ENCODE data around the gene POLG. TPM values are rescaled to one million over a fixed set of nuclear protein-coding genes. Genes with fewer than 3 reads are reported as not detected.

Gene POLG
- total and polyA plus RNA-seq, 2 of the 13 experiments (the other 11 are each of a cell fraction or from before 2014, with no cell fraction given) = 26.6 to 35.5 TPM

- no peak for TF ChIP-seq KAT7 (CRISPR knock-in tag; IDR thresholded peaks at IDR 0.05; ENCODE audit: borderline replicate concordance)
- no peak for TF ChIP-seq ZNF598 (CRISPR knock-in tag; IDR thresholded peaks at IDR 0.05; ENCODE audit: borderline replicate concordance)
- no peak for TF ChIP-seq YY1 (IDR thresholded peaks at IDR 0.05; ENCODE audit: insufficient read depth, insufficient replicate concordance, low read depth, low read length)
- TF ChIP-seq AGO1 (IDR thresholded peaks at IDR 0.05; ENCODE audit: low read depth, low read length, poor library complexity, severe bottlenecking) = peak; percentile 50
- TF ChIP-seq GLI4 (CRISPR knock-in tag; IDR thresholded peaks at IDR 0.05; ENCODE audit: borderline replicate concordance) = no peak
- 0 out of 2 replicates have a peak, but pooled peaks have one; percentile 74 for TF ChIP-seq ELF3 (CRISPR knock-in tag; IDR thresholded peaks at IDR 0.05)
- TF ChIP-seq GMEB1 (CRISPR knock-in tag; IDR thresholded peaks at IDR 0.05; ENCODE audit: borderline replicate concordance) = no peak
- no peak for TF ChIP-seq UBTF (CRISPR knock-in tag; IDR thresholded peaks at IDR 0.05)
- 0 out of 2 replicates have a peak, but pooled peaks have one; percentile 41 for TF ChIP-seq GZF1 (CRISPR knock-in tag; IDR thresholded peaks at IDR 0.05)
- TF ChIP-seq, protein P1, sequence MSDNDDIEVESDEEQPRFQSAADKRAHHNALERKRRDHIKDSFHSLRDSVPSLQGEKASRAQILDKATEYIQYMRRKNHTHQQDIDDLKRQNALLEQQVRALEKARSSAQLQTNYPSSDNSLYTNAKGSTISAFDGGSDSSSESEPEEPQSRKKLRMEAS (IDR thresholded peaks at IDR 0.05) = 0 out of 2 replicates have a peak, but pooled peaks have one; percentile 38
- TF ChIP-seq ZFP62 (CRISPR knock-in tag; IDR thresholded peaks at IDR 0.05) = no peak
- peak; percentile 80; the same call in 1 of the 2 replicates for TF ChIP-seq ZNF709 (CRISPR knock-in tag; IDR thresholded peaks at IDR 0.05)
- no peak for TF ChIP-seq ZMAT5 (CRISPR knock-in tag; IDR thresholded peaks at IDR 0.05; ENCODE audit: borderline replicate concordance, low read depth)
- TF ChIP-seq ATF1 (CRISPR knock-in tag; IDR thresholded peaks at IDR 0.05) = no peak
- TF ChIP-seq ZNF383 (CRISPR knock-in tag; IDR thresholded peaks at IDR 0.05; ENCODE audit: borderline replicate concordance) = no peak
- TF ChIP-seq TP53 (CRISPR knock-in tag; conservative IDR thresholded peaks at IDR 0.05) = no peak
- TF ChIP-seq ZNF296 (CRISPR knock-in tag; conservative IDR thresholded peaks at IDR 0.05) = peak; percentile 90
- no peak for TF ChIP-seq ZNF329 (CRISPR knock-in tag; IDR thresholded peaks at IDR 0.05; ENCODE audit: low read depth)
- no peak for TF ChIP-seq ELF4 (CRISPR knock-in tag; IDR thresholded peaks at IDR 0.05; ENCODE audit: borderline replicate concordance)
- no peak for TF ChIP-seq JDP2 (CRISPR knock-in tag; IDR thresholded peaks at IDR 0.05; ENCODE audit: borderline replicate concordance)
- TF ChIP-seq ZFAT (CRISPR knock-in tag; conservative IDR thresholded peaks at IDR 0.05) = no peak
- no peak for TF ChIP-seq HNRNPK (IDR thresholded peaks at IDR 0.05; ENCODE audit: low read depth, low read length, poor library complexity, severe bottlenecking)
- peak; percentile 97 for TF ChIP-seq TSC22D2 (CRISPR knock-in tag; IDR thresholded peaks at IDR 0.05; ENCODE audit: borderline replicate concordance)
- TF ChIP-seq ZBTB42 (CRISPR knock-in tag; IDR thresholded peaks at IDR 0.05) = no peak
- no peak for TF ChIP-seq TBP (CRISPR knock-in tag; IDR thresholded peaks at IDR 0.05)
- TF ChIP-seq KLF12 (CRISPR knock-in tag; IDR thresholded peaks at IDR 0.05; ENCODE audit: borderline replicate concordance) = no peak
Measured at GRCh38 chr15:89361451-89362202, 27.0 kb upstream of the POLG start (continued).

Measured in HepG2 (cell line).